Hippocampal formation (tissue), 2 donors: ENCODE data around the gene SBK2.
"Not testable (repeated sequence)": the region's sequence is repeated elsewhere in the genome, so short reads cannot be mapped to it uniquely, and the experiment has no call there.

Experiments
- DNase-seq, 2 donors: peaks; one replicate each; lab custom pipeline; 2025; lab: John Stamatoyannopoulos, UW

The SBK2 gene

GRCh38 chr19:55536951-55537740, at the start of gene SBK2:
Gene SBK2, minus strand, starts transcription at chr19:55537133. Its CDS starts 839 bp downstream, at chr19:55536294.
- no peak for DNase-seq

GRCh38 chr19:55585658-55586339, 48.9 kb upstream of the SBK2 start:
- peak; percentile 24 to 61 for DNase-seq

GRCh38 chr19:55584871-55585270, 47.9 kb upstream of the SBK2 start:
- no peak for DNase-seq

GRCh38 chr19:55583897-55584296, 47.0 kb upstream of the SBK2 start:
- DNase-seq: not testable (repeated sequence)

- DNase-seq: not testable (repeated sequence)
These were observed 45.4 kb upstream of the SBK2 start for GRCh38 chr19:55582284-55582683.

GRCh38 chr19:55581823-55582223, 44.9 kb upstream of the SBK2 start:
- DNase-seq: no peak

- no peak for DNase-seq
These were observed 44.4 kb upstream of the SBK2 start for GRCh38 chr19:55581145-55581822.

GRCh38 chr19:55580628-55581144, 43.8 kb upstream of the SBK2 start, which contains the start of gene ZNF579:
Gene ZNF579, minus strand, starts transcription at chr19:55580848. Its CDS starts 1,209 bp downstream, at chr19:55579639.
- DNase-seq: peak; percentile 68 to 92

- no peak for DNase-seq
These were observed 43.1 kb upstream of the SBK2 start for GRCh38 chr19:55579766-55580621.

- no peak for DNase-seq
These were observed 42.1 kb upstream of the SBK2 start for GRCh38 chr19:55578761-55579747.

- no peak for DNase-seq
These were observed 41.3 kb upstream of the SBK2 start for GRCh38 chr19:55578031-55578760.

GRCh38 chr19:55576746-55577145, 39.8 kb upstream of the SBK2 start:
- no peak for DNase-seq

GRCh38 chr19:55573929-55574328, 37.0 kb upstream of the SBK2 start:
- DNase-seq: not testable (repeated sequence)

- DNase-seq: not testable (repeated sequence)
These were observed 32.5 kb upstream of the SBK2 start for GRCh38 chr19:55569477-55569876.

GRCh38 chr19:55567708-55568328, 30.9 kb upstream of the SBK2 start:
- DNase-seq: no peak

GRCh38 chr19:55566823-55567222, 29.9 kb upstream of the SBK2 start:
- DNase-seq: no peak

GRCh38 chr19:55563261-55563690, 26.3 kb upstream of the SBK2 start:
- no peak for DNase-seq

- DNase-seq: no peak
These were observed 22.8 kb upstream of the SBK2 start for GRCh38 chr19:55559684-55560083.

- DNase-seq: no peak
These were observed 17.8 kb upstream of the SBK2 start for GRCh38 chr19:55554741-55555152.
